Stimulated activated CD8-positive, alpha-beta memory T cell treated with anti-CD3 and anti-CD28 coated beads, Interleukin-7, amount 100 ng/mL, for 4 hours (primary cell): ENCODE data around the gene HOXA3.

ENCODE experiments used
- DNase-seq, 2 donors: peaks; one replicate each; pipeline ENCODE4 v3.0.0-alpha.2; 2020; ENCODE audit warnings: low read depth in 2 of 2

The HOXA3 gene

GRCh38 chr7:27165996-27166530, 13.7 kb upstream of the HOXA3 start:
- DNase-seq: no peak

- no peak for DNase-seq
Observed at GRCh38 chr7:27165089-27165995, 13.0 kb upstream of the HOXA3 start, which contains the start of gene HOXA9. Gene HOXA9 (minus strand): TSS chr7:27165537. CDS start chr7:27165457, 80 bp downstream.

- no peak for DNase-seq
Observed at GRCh38 chr7:27164367-27165088, 12.1 kb upstream of the HOXA3 start.

- no peak for DNase-seq
Observed at GRCh38 chr7:27164045-27164366, 11.6 kb upstream of the HOXA3 start.

- DNase-seq: no peak
Observed at GRCh38 chr7:27163288-27164044, 11.1 kb upstream of the HOXA3 start.

- DNase-seq: no peak
Observed at GRCh38 chr7:27162561-27163287, 10.3 kb upstream of the HOXA3 start.

- no peak for DNase-seq
Observed at GRCh38 chr7:27161721-27162560, 9.6 kb upstream of the HOXA3 start.

- no peak for DNase-seq
Observed at GRCh38 chr7:27161214-27161720, 8.9 kb upstream of the HOXA3 start.

- DNase-seq: peak; percentile 70 to 77
Observed at GRCh38 chr7:27160546-27161213, 8.3 kb upstream of the HOXA3 start.

- DNase-seq: no peak
Observed at GRCh38 chr7:27160145-27160545, 7.8 kb upstream of the HOXA3 start.

GRCh38 chr7:27159266-27160144, 7.1 kb upstream of the HOXA3 start:
- DNase-seq: no peak

- no peak for DNase-seq
Observed at GRCh38 chr7:27158436-27159265, 6.3 kb upstream of the HOXA3 start.

- DNase-seq: no peak
Observed at GRCh38 chr7:27157702-27158431, 5.5 kb upstream of the HOXA3 start.

- no peak for DNase-seq
Observed at GRCh38 chr7:27156916-27157701, 4.7 kb upstream of the HOXA3 start.

- no peak for DNase-seq
Observed at GRCh38 chr7:27156508-27156898, 4.1 kb upstream of the HOXA3 start, which contains the start of gene HOXA7. Gene HOXA7 (minus strand): TSS chr7:27156675. CDS start chr7:27156545, 130 bp downstream.
